HL-60/S4 (cell line): ENCODE results near the gene TNIP2.

ENCODE experiments used
- in situ Hi-C: fragments of 300-500 bp; cut with MboI; formaldehyde crosslinking; loops from 2 replicates; pipeline ENCODE4 v1.14.3; 2022; ENCODE audit warnings: low sequenced_read_pairs

Gene TNIP2

GRCh38 chr4:2755821-2756690 is at the start of gene TNIP2:
Gene TNIP2 (minus strand): TSS chr4:2756336. CDS start chr4:2756289, 47 bp downstream.
- in situ Hi-C loops = loop anchor here (5.0 kb wide), 1 partner anchor 176 kb away; no protein-coding TSS in a partner anchor

GRCh38 chr4:2804973-2805501 is 48.9 kb upstream of the TNIP2 start:
- in situ Hi-C loops = no loop called here

- in situ Hi-C loops = no loop called here
Observed at GRCh38 chr4:2804449-2804972, 48.4 kb upstream of the TNIP2 start.

- in situ Hi-C loops = no loop called here
Observed at GRCh38 chr4:2803624-2804448, 47.7 kb upstream of the TNIP2 start.

GRCh38 chr4:2802618-2803531 is 46.7 kb upstream of the TNIP2 start:
- in situ Hi-C loops = no loop called here

- in situ Hi-C loops = no loop called here
Observed at GRCh38 chr4:2800691-2801596, 44.8 kb upstream of the TNIP2 start.

- in situ Hi-C loops = no loop called here
Observed at GRCh38 chr4:2799971-2800690, 44.0 kb upstream of the TNIP2 start.

GRCh38 chr4:2799224-2799911 is 43.2 kb upstream of the TNIP2 start:
- in situ Hi-C loops = no loop called here

- in situ Hi-C loops = no loop called here
Observed at GRCh38 chr4:2798399-2799223, 42.5 kb upstream of the TNIP2 start.

GRCh38 chr4:2797545-2798305 is 41.6 kb upstream of the TNIP2 start:
- in situ Hi-C loops = no loop called here

- in situ Hi-C loops = no loop called here
Observed at GRCh38 chr4:2796849-2797544, 40.9 kb upstream of the TNIP2 start.

- in situ Hi-C loops = no loop called here
Observed at GRCh38 chr4:2795893-2796848, 40.0 kb upstream of the TNIP2 start.

- in situ Hi-C loops = no loop called here
Observed at GRCh38 chr4:2795300-2795892, 39.3 kb upstream of the TNIP2 start.
